Esophagus squamous epithelium (tissue), 5 donors: Measurements from ENCODE around the gene PGR. TPM values are rescaled to one million over a fixed set of nuclear protein-coding genes. Genes with fewer than 3 reads are reported as not detected.

Experiments used
- DNase-seq: peaks from one replicate; lab custom pipeline; 2025; lab: John Stamatoyannopoulos, UW
- H3K27ac ChIP-seq, 4 donors: fragments of 200-600 bp; sonication (generic); one replicate each; pipeline ENCODE4 v1.5.1; 2016 to 2019; ENCODE audit warnings: mild to moderate bottlenecking in 1 of 4
- H3K27me3 ChIP-seq, 4 donors: fragments of 200-600 bp; sonication (generic); 1 replicate in 3 of 4; 2 replicates in 1 of 4; pipeline versions ENCODE4 v1.5.1 to v1.6.0; 2017 to 2021; ENCODE audit warnings: antibody characterized with exemption in 1 of 4
- H3K36me3 ChIP-seq, 3 donors: fragments of 200-600 bp; sonication (generic); one replicate each; pipeline ENCODE4 v1.5.1; 2016 to 2019
- H3K4me1 ChIP-seq, 3 donors: fragments of 200-600 bp; sonication (generic); one replicate each; pipeline ENCODE4 v1.5.1; 2017 to 2019
- H3K4me3 ChIP-seq, 4 donors: fragments of 200-600 bp; sonication (generic); 1 replicate in 3 of 4; 2 replicates in 1 of 4; pipeline ENCODE4 v1.5.1; 2016 to 2019; ENCODE audit warnings: mild to moderate bottlenecking in 2 of 4, moderate library complexity in 1 of 4
- H3K9me3 ChIP-seq, 3 donors: fragments of 200-600 bp; sonication (generic); one replicate each; pipeline ENCODE4 v1.5.1; 2016 to 2019
- CTCF ChIP-seq, 6 experiments: fragments of 450-650 bp in 4 of 6; fragments of 200-600 bp in 2 of 6; sonication (generic) in 2 of 6; IDR thresholded peaks; one replicate each; pipeline ENCODE4 v1.5.1; 2016 to 2019; ENCODE audit warnings: antibody characterized with exemption in 6 of 6, mild to moderate bottlenecking in 4 of 6, moderate library complexity in 4 of 6
- POLR2A ChIP-seq, 4 donors: fragments of 450-650 bp; IDR thresholded peaks; one replicate each; pipeline ENCODE4 v1.6.1; 2017; ENCODE audit warnings: antibody characterized with exemption in 4 of 4, mild to moderate bottlenecking in 4 of 4, moderate library complexity in 3 of 4
- WGBS, 2 donors: methylation state at CpG; one replicate each; pipeline ENCODE4 v1.1.5; 2018; 5-methylcytosine and 5-hydroxymethylcytosine counted together
- intact Hi-C: fragments of 100-400 bp; cut with DNase I; formaldehyde crosslinking; loops from one replicate; pipeline ENCODE4 v1.15.0; 2022
- total RNA-seq, 4 donors: library from RNA; depleted of rRNA; stranded (reverse); fragments of >200 nt; gene quantifications; one replicate each; pipeline ENCODE4 v1.1.0, GENCODE V29; 2016
- donor health status: DM: yes; HTN: yes; CAD: no.

The PGR gene
- total RNA-seq, 4 donors from 2014 or later: under 0.01 to 1.3 (median 0.29) TPM

GRCh38 chr11:101083335-101083734 lies 46.3 kb downstream of the PGR start:
- Histone ChIP-seq H3K27ac (no peak overlapping the region), H3K9me3 (no peaks in the 10 kb centered on the region), H3K36me3 (no peaks in the 10 kb centered on the region), H3K27me3 (no peaks in the 10 kb centered on the region), H3K4me1 (no peaks in the 10 kb centered on the region), H3K4me3 (no peak overlapping the region)
- DNase-seq: no peak
- TF ChIP-seq CTCF (IDR thresholded peaks at IDR 0.05): no peak
- no peak for TF ChIP-seq POLR2A (IDR thresholded peaks at IDR 0.05)
- intact Hi-C loops: no loop called here
- WGBS, 2 donors: 50 to 80% methylated on average over 1 of the region's 1 CpG

GRCh38 chr11:101082813-101083212 lies 46.8 kb downstream of the PGR start:
- H3K9me3 ChIP-seq: no peaks in the 10 kb centered on the region
- H3K4me3 ChIP-seq: no peak overlapping the region
- intact Hi-C loops: no loop called here
- no peak for DNase-seq
- H3K27ac ChIP-seq: no peak overlapping the region
- no peaks in the 10 kb centered on the region for H3K4me1 ChIP-seq
- no peaks in the 10 kb centered on the region for H3K27me3 ChIP-seq
- no peaks in the 10 kb centered on the region for H3K36me3 ChIP-seq
- TF ChIP-seq CTCF (IDR thresholded peaks at IDR 0.05) (no peak), POLR2A (IDR thresholded peaks at IDR 0.05) (no peak)

GRCh38 chr11:101063706-101064105 lies 65.9 kb downstream of the PGR start:
- Histone ChIP-seq H3K4me1 (no peaks in the 10 kb centered on the region), H3K27me3 (no peaks in the 10 kb centered on the region), H3K4me3 (no peak overlapping the region), H3K27ac (no peak overlapping the region), H3K36me3 (no peaks in the 10 kb centered on the region), H3K9me3 (no peaks in the 10 kb centered on the region)
- TF ChIP-seq POLR2A (IDR thresholded peaks at IDR 0.05): no peak
- TF ChIP-seq CTCF (IDR thresholded peaks at IDR 0.05): no peak
- WGBS, 2 donors: 28 to 89% methylated on average over 2 to 3 of the region's 3 CpGs
- DNase-seq: no peak
- intact Hi-C loops: no loop called here

GRCh38 chr11:101061606-101062005 lies 68.0 kb downstream of the PGR start:
- intact Hi-C loops: no loop called here
- Histone ChIP-seq H3K4me3 (no peak overlapping the region), H3K36me3 (no peaks in the 10 kb centered on the region), H3K27ac (no peak overlapping the region), H3K4me1 (no peaks in the 10 kb centered on the region), H3K27me3 (no peaks in the 10 kb centered on the region), H3K9me3 (no peaks in the 10 kb centered on the region)
- DNase-seq: no peak
- WGBS, 2 donors: 60 to 73% methylated on average over 2 of the region's 2 CpGs
- TF ChIP-seq POLR2A (IDR thresholded peaks at IDR 0.05): no peak
- no peak for TF ChIP-seq CTCF (IDR thresholded peaks at IDR 0.05)

GRCh38 chr11:101059331-101059730 lies 70.3 kb downstream of the PGR start:
- Histone ChIP-seq H3K4me1 (no peaks in the 10 kb centered on the region), H3K27ac (no peak overlapping the region), H3K27me3 (no peaks in the 10 kb centered on the region), H3K9me3 (no peaks in the 10 kb centered on the region), H3K4me3 (no peak overlapping the region), H3K36me3 (no peaks in the 10 kb centered on the region)
- TF ChIP-seq POLR2A (IDR thresholded peaks at IDR 0.05): no peak
- no peak for TF ChIP-seq CTCF (IDR thresholded peaks at IDR 0.05)
- intact Hi-C loops: no loop called here
- WGBS, 2 donors: 73 to 76% methylated on average over 4 of the region's 4 CpGs
- no peak for DNase-seq
